Measurements from ENCODE around the gene SLCO4C1. TPM values are rescaled to one million over a fixed set of nuclear protein-coding genes. Genes with fewer than 3 reads are reported as not detected.

Gene SLCO4C1
- total and polyA plus RNA-seq, 2 of the 13 experiments (the other 11 are each of a cell fraction or from before 2014, with no cell fraction given): 1.3 to 7.8 TPM

GRCh38 chr5:102216678-102217077 lies 79.4 kb downstream of the SLCO4C1 start (continued):
- TF ChIP-seq ZNF362 (CRISPR knock-in tag; IDR thresholded peaks at IDR 0.05; ENCODE audit: borderline replicate concordance) (peak; percentile 70; the same call in 1 of the 2 replicates), EP300 (IDR thresholded peaks at IDR 0.05; ENCODE audit: low read depth in 2 of 2, low read length in 2 of 2) (peak in 1 of 2 experiments; percentile 86; a peak in 2 of 4 replicates), EP300 (CRISPR knock-in tag; IDR thresholded peaks at IDR 0.05; ENCODE audit: borderline replicate concordance) (no peak), HNF4A (CRISPR knock-in tag; IDR thresholded peaks at IDR 0.05) (peak; percentile 70), TFAP4 (IDR thresholded peaks at IDR 0.05; ENCODE audit: borderline replicate concordance, low read depth) (peak; percentile 78), AHDC1 (CRISPR knock-in tag; IDR thresholded peaks at IDR 0.05; ENCODE audit: borderline replicate concordance) (peak; percentile 95; the same call in 1 of the 2 replicates), SATB2 (CRISPR knock-in tag; IDR thresholded peaks at IDR 0.05) (no peak), ZNF143 (CRISPR knock-in tag; IDR thresholded peaks at IDR 0.05) (no peak), KMT2A (CRISPR knock-in tag; IDR thresholded peaks at IDR 0.05) (no peak), NCOR1 (IDR thresholded peaks at IDR 0.05; ENCODE audit: borderline replicate concordance, low read length) (peak; percentile 55; the same call in 1 of the 2 replicates), THRA (CRISPR knock-in tag; IDR thresholded peaks at IDR 0.05; ENCODE audit: borderline replicate concordance) (0 out of 2 replicates have a peak, but pooled peaks have one; percentile 18), FOXP4 (CRISPR knock-in tag; IDR thresholded peaks at IDR 0.05) (peak; percentile 75), FOXO4 (CRISPR knock-in tag; conservative IDR thresholded peaks at IDR 0.05) (no peak), DNMT1 (CRISPR knock-in tag; IDR thresholded peaks at IDR 0.05) (no peak), MED1 (CRISPR knock-in tag; IDR thresholded peaks at IDR 0.05) (0 out of 2 replicates have a peak, but pooled peaks have one; percentile 25), ZSCAN30 (CRISPR knock-in tag; IDR thresholded peaks at IDR 0.05) (no peak), GTF3A (CRISPR knock-in tag; conservative IDR thresholded peaks at IDR 0.05) (no peak)
